HEK293T (cell line): ENCODE data around the gene SLC20A1.
"Not testable (repeated sequence)": the region's sequence is repeated elsewhere in the genome, so short reads cannot be mapped to it uniquely, and the experiment has no call there.

Source experiments
- CTCF ChIA-PET: fragments of 350-600 bp; formaldehyde crosslinking; extraction: SDS; loops from one replicate; lab custom pipeline; 2021; ENCODE audit warnings: antibody characterized with exemption, inconsistent platforms; lab: Yijun Ruan, JAX
- POLR2A ChIA-PET: fragments of 350-600 bp; formaldehyde crosslinking; extraction: SDS; loops from one replicate; lab custom pipeline; 2020; ENCODE audit warnings: antibody characterized with exemption, inconsistent platforms; lab: Yijun Ruan, JAX
- DNase-seq: peaks from one replicate; pipeline ENCODE4 v3.0.0; 2012; ENCODE audit warnings: mixed read lengths; ENCODE audit errors: extremely low spot score
- ARNT ChIP-seq: fragments of 450-650 bp; IDR thresholded peaks from 2 replicates; pipeline ENCODE4 v1.6.1; 2017; ENCODE audit warnings: mild to moderate bottlenecking
- BHLHE40 ChIP-seq: fragments of 450-650 bp; IDR thresholded peaks from 2 replicates; pipeline ENCODE4 v1.6.1; 2016; ENCODE audit warnings: mild to moderate bottlenecking, moderate library complexity, borderline replicate concordance
- CTBP1 ChIP-seq: fragments of 450-650 bp; IDR thresholded peaks from 2 replicates; pipeline ENCODE4 v1.6.1; 2016; ENCODE audit warnings: borderline replicate concordance
- ELF4 ChIP-seq: fragments of 450-650 bp; IDR thresholded peaks from 2 replicates; pipeline ENCODE4 v1.6.1; 2017; ENCODE audit warnings: antibody characterized with exemption
- FOXA1 ChIP-seq: fragments of 450-650 bp; IDR thresholded peaks from 2 replicates; pipeline ENCODE4 v1.6.1; 2016; ENCODE audit warnings: mild to moderate bottlenecking
- FOXK2 ChIP-seq: fragments of 450-650 bp; IDR thresholded peaks from 2 replicates; pipeline ENCODE4 v1.6.1; 2016; ENCODE audit warnings: mild to moderate bottlenecking
- FOXM1 ChIP-seq: fragments of 450-650 bp; IDR thresholded peaks from 2 replicates; pipeline ENCODE4 v1.6.1; 2017; ENCODE audit warnings: mild to moderate bottlenecking, borderline replicate concordance
- HDGF ChIP-seq: fragments of 450-650 bp; IDR thresholded peaks from 2 replicates; pipeline ENCODE4 v1.6.1; 2017; ENCODE audit warnings: antibody characterized with exemption, borderline replicate concordance
- L3MBTL2 ChIP-seq: fragments of 450-650 bp; conservative IDR thresholded peaks from 2 replicates; pipeline ENCODE4 v1.6.1; 2016; ENCODE audit warnings: mild to moderate bottlenecking
- LEF1 ChIP-seq: fragments of 450-650 bp; IDR thresholded peaks from 2 replicates; pipeline ENCODE4 v1.6.1; 2017; ENCODE audit warnings: mild to moderate bottlenecking, borderline replicate concordance
- NFRKB ChIP-seq: fragments of 450-650 bp; IDR thresholded peaks from 2 replicates; pipeline ENCODE4 v1.6.1; 2016; ENCODE audit warnings: mild to moderate bottlenecking, moderate library complexity
- PKNOX1 ChIP-seq: fragments of 450-650 bp; IDR thresholded peaks from 2 replicates; pipeline ENCODE4 v1.6.1; 2016
- SP1 ChIP-seq: fragments of 450-650 bp; IDR thresholded peaks from 2 replicates; pipeline ENCODE4 v1.6.1; 2017
- SUZ12 ChIP-seq: fragments of 450-650 bp; IDR thresholded peaks from 2 replicates; pipeline ENCODE4 v1.6.1; 2016; ENCODE audit warnings: mild to moderate bottlenecking
- TARDBP ChIP-seq: fragments of 450-650 bp; IDR thresholded peaks from 2 replicates; pipeline ENCODE4 v1.6.1; 2016
- ZNF384 ChIP-seq: fragments of 450-650 bp; IDR thresholded peaks from 2 replicates; pipeline ENCODE4 v1.6.1; 2016

The SLC20A1 gene

DNA sequence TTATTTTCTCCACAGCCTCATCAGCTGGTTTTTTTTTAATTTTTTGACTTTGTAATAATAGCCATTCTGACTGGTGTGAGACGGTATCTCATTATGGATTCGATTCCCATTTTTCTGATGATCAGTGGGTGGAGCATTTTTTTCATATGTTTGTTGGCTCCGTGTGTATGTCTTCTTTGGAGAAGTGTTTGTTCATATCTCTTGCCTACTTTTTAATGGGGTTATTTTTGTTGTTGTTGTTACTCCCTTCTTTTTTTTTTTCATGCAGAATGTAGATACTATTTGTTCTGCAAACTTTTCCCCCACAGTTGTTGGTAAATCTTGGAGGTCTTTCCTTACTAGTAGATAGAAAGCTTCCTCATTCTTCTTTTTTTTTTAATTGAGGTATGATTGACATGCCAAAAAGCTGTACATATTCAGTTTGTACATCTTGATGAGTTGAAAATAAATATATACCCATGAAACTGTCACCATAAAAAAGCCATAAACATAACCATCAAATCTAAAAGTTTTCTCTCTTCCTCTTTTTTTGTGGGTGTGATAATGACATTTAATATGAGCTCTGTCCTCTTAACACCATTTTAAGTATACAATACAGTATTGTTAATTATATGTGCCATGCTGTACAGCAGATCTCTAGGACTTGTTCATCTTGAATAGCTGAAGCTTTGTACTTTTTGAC lies 53.2 kb downstream of the SLC20A1 start:
- ChIA-PET POLR2A (no interaction called here), CTCF (interaction anchor here (0.7 to 1.6 kb wide), 2 partner anchors 8 to 54 kb away, joined by 3 to 4 read pairs; partner anchors contain the start of gene SLC20A1)
- TF ChIP-seq PKNOX1 (peak; percentile 63), SP1 (no peak), ARNT (no peak)
- DNase-seq, result no peak

GRCh38 chr2:112699984-112700667 lies 54.4 kb downstream of the SLC20A1 start:
- TF ChIP-seq PKNOX1 (no peak), CTBP1 (no peak), LEF1 (no peak)
- ChIA-PET POLR2A (no interaction called here), CTCF (interaction anchor here (0.7 to 1.6 kb wide), 3 partner anchors 15 to 55 kb away, joined by 3 to 4 read pairs (median 4); partner anchors contain the start of gene SLC20A1)
- DNase-seq, result no peak

GRCh38 chr2:112701052-112701451 lies 55.3 kb downstream of the SLC20A1 start:
- CTCF ChIA-PET, result interaction anchor here (1.0 kb wide), 1 partner anchor 16 kb away, joined by 4 read pairs; no protein-coding TSS in a partner anchor
- DNase-seq, result no peak
- POLR2A ChIA-PET, result no interaction called here
- no peak for TF ChIP-seq BHLHE40
- no peak for TF ChIP-seq FOXM1
- TF ChIP-seq L3MBTL2, result no peak
- TF ChIP-seq LEF1, result no peak
- TF ChIP-seq HDGF, result no peak
- TF ChIP-seq ELF4, result no peak
- no peak for TF ChIP-seq NFRKB
- TF ChIP-seq FOXK2, result no peak
- no peak for TF ChIP-seq ARNT
- no peak for TF ChIP-seq ZNF384
- no peak for TF ChIP-seq SUZ12

GRCh38 chr2:112703684-112704083 lies 57.9 kb downstream of the SLC20A1 start:
- ChIA-PET POLR2A (no interaction called here), CTCF (no interaction called here)
- no peak for TF ChIP-seq ZNF384
- no peak for TF ChIP-seq NFRKB
- no peak for TF ChIP-seq TARDBP
- no peak for TF ChIP-seq FOXM1
- no peak for TF ChIP-seq SP1
- no peak for TF ChIP-seq L3MBTL2
- no peak for TF ChIP-seq FOXK2
- no peak for TF ChIP-seq BHLHE40
- no peak for TF ChIP-seq ELF4
- no peak for TF ChIP-seq ARNT
- no peak for TF ChIP-seq SUZ12
- no peak for TF ChIP-seq PKNOX1
- no peak for TF ChIP-seq CTBP1
- TF ChIP-seq LEF1, result no peak
- DNase-seq, result no peak

- ChIA-PET CTCF (interaction anchor here (1.3 kb wide), 1 partner anchor 15 kb away, joined by 6 read pairs; no protein-coding TSS in a partner anchor), POLR2A (no interaction called here)
- TF ChIP-seq HDGF (no peak), TARDBP (no peak), BHLHE40 (no peak), FOXK2 (no peak), LEF1 (no peak), FOXA1 (no peak), PKNOX1 (no peak), ZNF384 (no peak), L3MBTL2 (no peak), ELF4 (no peak), FOXM1 (no peak), SUZ12 (no peak), NFRKB (no peak), CTBP1 (no peak), SP1 (no peak), ARNT (no peak)
- no peak for DNase-seq
Observed at GRCh38 chr2:112705575-112705974, 59.8 kb downstream of the SLC20A1 start.

DNA sequence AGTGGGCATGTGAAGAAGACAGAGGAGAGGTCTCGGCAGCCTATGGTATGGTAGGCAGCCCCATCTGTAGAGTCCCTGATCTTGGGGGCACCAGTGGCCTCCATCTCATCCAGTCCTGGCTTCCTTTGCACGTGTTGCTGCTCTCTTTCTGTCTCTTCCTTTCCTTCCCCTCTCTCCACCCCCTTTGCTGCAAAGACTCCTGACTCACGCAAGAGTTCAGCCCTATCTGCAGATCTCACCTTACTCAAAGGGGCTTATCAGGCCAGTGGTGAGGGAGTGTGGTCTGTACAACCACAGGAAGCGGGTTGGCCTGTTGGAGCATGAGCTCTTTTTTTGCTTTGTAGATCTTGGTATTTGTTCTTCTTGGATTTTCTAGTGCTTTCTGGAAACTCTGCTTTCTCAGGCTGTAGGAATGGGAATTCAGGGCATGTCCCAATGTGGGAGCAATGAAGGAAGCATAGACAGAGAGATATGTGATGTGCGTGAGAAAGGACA lies 60.5 kb downstream of the SLC20A1 start:
- ChIA-PET POLR2A (no interaction called here), CTCF (interaction anchor here (1.3 kb wide), 1 partner anchor 15 kb away, joined by 6 read pairs; no protein-coding TSS in a partner anchor)
- TF ChIP-seq FOXA1 (no peak), ARNT (no peak), ELF4 (no peak), BHLHE40 (no peak), NFRKB (no peak), HDGF (no peak)
- no peak for DNase-seq

GRCh38 chr2:112706947-112707346 lies 61.2 kb downstream of the SLC20A1 start:
- POLR2A ChIA-PET, result not testable (repeated sequence)

More at GRCh38 chr2:112706947-112707346, 61.2 kb downstream of the SLC20A1 start:
- CTCF ChIA-PET, result interaction anchor here (0.7 to 1.7 kb wide), 4 partner anchors 16 to 81 kb away, joined by 3 to 6 read pairs (median 4); no protein-coding TSS in a partner anchor
- not testable (repeated sequence) for DNase-seq
